Breast epithelium (tissue), 4 donors: Measurements from ENCODE around the gene RARG. TPM values are rescaled to one million over a fixed set of nuclear protein-coding genes. Genes with fewer than 3 reads are reported as not detected.

ENCODE experiments used
- DNase-seq, 2 donors: peaks; one replicate each; pipeline ENCODE4 v3.0.0-alpha.2; 2019; ENCODE audit warnings: low spot score in 2 of 2
- H3K27ac ChIP-seq, 2 donors: fragments of 200-600 bp; sonication (generic) in 1 of 2; one replicate each; pipeline ENCODE4 v1.5.1; 2016 to 2019; ENCODE audit warnings: mild to moderate bottlenecking in 1 of 2
- H3K27me3 ChIP-seq, 2 donors: fragments of 200-600 bp; sonication (generic) in 1 of 2; one replicate each; pipeline versions ENCODE4 v1.5.1 to v1.6.0; 2017 to 2019; ENCODE audit warnings: control low read depth in 1 of 2, mild to moderate bottlenecking in 1 of 2
- H3K36me3 ChIP-seq: fragments of 200-600 bp; one replicate; pipeline ENCODE4 v1.5.1; 2019
- H3K4me1 ChIP-seq, 2 donors: fragments of 200-600 bp; sonication (generic); one replicate each; pipeline ENCODE4 v1.5.1; 2016 to 2019; ENCODE audit warnings: control low read depth in 1 of 2
- H3K4me3 ChIP-seq, 3 donors: fragments of 200-600 bp; sonication (generic); 1 replicate in 2 of 3; 2 replicates in 1 of 3; pipeline ENCODE4 v1.5.1; 2016 to 2019; ENCODE audit warnings: mild to moderate bottlenecking in 3 of 3, moderate library complexity in 2 of 3
- H3K9me3 ChIP-seq, 2 donors: fragments of 200-600 bp; sonication (generic) in 1 of 2; one replicate each; pipeline ENCODE4 v1.5.1; 2016 to 2019; ENCODE audit warnings: control low read depth in 1 of 2
- CTCF ChIP-seq, 3 donors: fragments of 450-650 bp; IDR thresholded peaks; one replicate each; pipeline ENCODE4 v1.5.1; 2016 to 2017; ENCODE audit warnings: antibody characterized with exemption in 3 of 3, mild to moderate bottlenecking in 3 of 3, moderate library complexity in 3 of 3
- POLR2A ChIP-seq: fragments of 450-650 bp; IDR thresholded peaks from one replicate; pipeline ENCODE4 v1.6.1; 2016; ENCODE audit warnings: antibody characterized with exemption, mild to moderate bottlenecking, moderate library complexity
- POLR2AphosphoS5 ChIP-seq, 3 donors: sonication (generic); formaldehyde crosslinking; IDR thresholded peaks; one replicate each; pipeline ENCODE4 v1.6.1; 2017; ENCODE audit warnings: antibody characterized with exemption in 3 of 3
- intact Hi-C: fragments of 100-400 bp; cut with DNase I; formaldehyde crosslinking; loops from one replicate; pipeline ENCODE4 v1.15.1; 2023; ENCODE audit warnings: low total_unique reads
- total RNA-seq, 3 donors: library from RNA; depleted of rRNA; stranded (reverse); fragments of >200 nt; gene quantifications; one replicate each; pipeline ENCODE4 v1.1.0, GENCODE V29; 2016

RARG gene
- total RNA-seq, 3 donors from 2014 or later: 12.2 to 39.8 (median 23.3) TPM

GRCh38 chr12:53193985-53194716, 37.9 kb downstream of the RARG start:
- Histone ChIP-seq H3K4me3 (no peak overlapping the region), H3K4me1 (no peaks in the 10 kb centered on the region), H3K27ac (no peak overlapping the region), H3K27me3 (no peaks in the 10 kb centered on the region), H3K9me3 (no peaks in the 10 kb centered on the region), H3K36me3 (no peaks in the 10 kb centered on the region)
- intact Hi-C loops: no loop called here
- DNase-seq: peak in 1 of 2 donors; percentile 19
- TF ChIP-seq POLR2A: no peak
- TF ChIP-seq CTCF (IDR thresholded peaks at IDR 0.05): no peak
- TF ChIP-seq POLR2AphosphoS5 (IDR thresholded peaks at IDR 0.05): no peak

- Histone ChIP-seq H3K27ac (no peak overlapping the region), H3K9me3 (no peaks in the 10 kb centered on the region), H3K36me3 (no peaks in the 10 kb centered on the region), H3K4me3 (no peak overlapping the region), H3K27me3 (no peaks in the 10 kb centered on the region), H3K4me1 (no peaks in the 10 kb centered on the region)
- TF ChIP-seq CTCF (IDR thresholded peaks at IDR 0.05): no peak
- intact Hi-C loops: no loop called here
- DNase-seq: peak in 1 of 2 donors; percentile 30
These were observed 39.0 kb downstream of the RARG start for GRCh38 chr12:53193040-53193439.

DNA sequence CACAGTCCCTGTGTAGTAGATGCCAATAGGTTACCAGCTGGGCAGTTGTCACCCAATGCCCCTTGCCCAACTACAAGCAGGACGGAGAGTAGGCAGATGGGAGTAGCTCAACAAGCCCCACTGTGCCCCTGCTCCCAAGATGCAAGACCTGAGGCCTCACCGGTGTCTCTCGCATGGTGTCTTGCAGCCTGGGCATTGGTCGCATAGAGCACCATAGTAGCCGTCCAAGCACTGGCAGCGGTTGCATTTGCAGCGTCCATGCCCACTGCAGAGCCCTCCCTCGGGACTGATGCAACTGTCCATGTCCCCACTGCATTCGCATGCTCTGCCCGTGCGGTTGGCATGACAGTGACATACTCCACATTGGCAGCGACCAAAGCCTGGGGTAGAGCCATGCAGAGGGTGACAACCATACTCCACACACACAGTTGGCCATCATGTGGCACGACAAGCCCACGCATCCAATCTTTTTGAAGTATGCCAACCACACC, 39.4 kb downstream of the RARG start:
- TF ChIP-seq CTCF (IDR thresholded peaks at IDR 0.05) (no peak), POLR2A (no peak), POLR2AphosphoS5 (IDR thresholded peaks at IDR 0.05) (no peak)
- Histone ChIP-seq H3K9me3 (no peaks in the 10 kb centered on the region), H3K4me3 (no peak overlapping the region), H3K4me1 (no peaks in the 10 kb centered on the region), H3K27me3 (no peaks in the 10 kb centered on the region), H3K36me3 (peaks cover under 1% of the 10 kb centered on the region), H3K27ac (no peak overlapping the region)
- intact Hi-C loops: no loop called here
- peak in 1 of 2 donors; percentile 25 for DNase-seq

GRCh38 chr12:53191885-53192530, 40.0 kb downstream of the RARG start:
- Histone ChIP-seq H3K4me1 (no peaks in the 10 kb centered on the region), H3K36me3 (peaks cover 7% of the 10 kb centered on the region), H3K27ac (no peak overlapping the region), H3K27me3 (no peaks in the 10 kb centered on the region), H3K4me3 (no peak overlapping the region), H3K9me3 (no peaks in the 10 kb centered on the region)
- intact Hi-C loops: no loop called here
- peak in 1 of 2 donors; percentile 20 for DNase-seq
- TF ChIP-seq POLR2AphosphoS5 (IDR thresholded peaks at IDR 0.05): no peak
- no peak for TF ChIP-seq CTCF (IDR thresholded peaks at IDR 0.05)
- TF ChIP-seq POLR2A: no peak
